ENCODE measurements around the gene UQCRC2.

DNA sequence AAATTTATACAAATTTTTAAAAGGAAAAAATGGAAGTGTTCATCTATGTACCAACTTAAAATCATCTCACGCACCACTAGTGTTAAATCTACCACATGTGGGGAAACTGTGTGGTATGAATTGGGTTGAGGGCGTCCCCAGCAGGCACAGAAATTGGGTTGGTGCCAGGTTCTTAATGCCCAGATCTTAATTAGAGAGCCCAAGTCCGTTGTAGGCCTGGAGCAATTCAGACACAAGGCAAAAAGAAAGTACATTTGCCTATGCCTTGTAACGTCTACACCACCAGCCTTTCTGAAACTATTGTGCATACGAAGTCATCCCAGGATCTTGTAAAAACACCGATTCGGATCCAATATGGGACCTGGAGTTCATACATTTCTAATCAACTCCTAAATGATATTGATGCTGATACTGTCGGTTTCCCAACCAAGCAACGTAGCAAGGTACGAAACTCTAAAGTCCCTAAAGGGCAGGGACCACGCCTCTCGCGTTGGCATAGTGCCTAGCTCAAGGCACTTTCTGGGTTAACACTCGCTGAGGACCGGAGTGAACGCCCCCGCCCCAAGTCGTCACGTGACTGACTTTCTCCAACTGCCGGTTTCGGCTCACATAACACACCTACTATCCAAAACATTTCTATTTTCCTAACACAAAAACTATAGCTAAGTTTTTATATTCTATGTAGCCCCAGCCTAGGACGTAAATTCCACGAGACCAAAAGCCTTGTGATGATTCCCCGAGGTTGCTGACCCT lies 945 bp upstream of the UQCRC2 start:
- TF ChIP-seq EZH2 (IDR thresholded peaks at IDR 0.05): no peak
- no peak for TF ChIP-seq POLR2AphosphoS5 (IDR thresholded peaks at IDR 0.05; ENCODE audit: borderline replicate concordance, low read depth, low read length)
- no peak for TF ChIP-seq FOXP2 (optimal IDR thresholded peaks at IDR 0.05; ENCODE audit: control extremely low read depth, extremely low read length, insufficient read depth)
